ENCODE results near the gene SIL1.

- no peak for TF ChIP-seq CTCF (IDR thresholded peaks at IDR 0.05; ENCODE audit: low read depth, low read length, poor library complexity, severe bottlenecking)
- no peak for TF ChIP-seq EZH2phosphoT487 (IDR thresholded peaks at IDR 0.05; ENCODE audit: borderline replicate concordance, low read length)
Observed at GRCh38 chr5:138978080-138978479, 220.1 kb downstream of the SIL1 start.
